ENCODE measurements around the gene FAM200B. TPM values are rescaled to one million over a fixed set of nuclear protein-coding genes. Genes with fewer than 3 reads are reported as not detected.

FAM200B gene
- total RNA-seq, 3 donors from 2014 or later (not counting 1 experiment from before 2014, with no cell fraction given) = 14.3 to 15.6 (median 14.5) TPM

DNA sequence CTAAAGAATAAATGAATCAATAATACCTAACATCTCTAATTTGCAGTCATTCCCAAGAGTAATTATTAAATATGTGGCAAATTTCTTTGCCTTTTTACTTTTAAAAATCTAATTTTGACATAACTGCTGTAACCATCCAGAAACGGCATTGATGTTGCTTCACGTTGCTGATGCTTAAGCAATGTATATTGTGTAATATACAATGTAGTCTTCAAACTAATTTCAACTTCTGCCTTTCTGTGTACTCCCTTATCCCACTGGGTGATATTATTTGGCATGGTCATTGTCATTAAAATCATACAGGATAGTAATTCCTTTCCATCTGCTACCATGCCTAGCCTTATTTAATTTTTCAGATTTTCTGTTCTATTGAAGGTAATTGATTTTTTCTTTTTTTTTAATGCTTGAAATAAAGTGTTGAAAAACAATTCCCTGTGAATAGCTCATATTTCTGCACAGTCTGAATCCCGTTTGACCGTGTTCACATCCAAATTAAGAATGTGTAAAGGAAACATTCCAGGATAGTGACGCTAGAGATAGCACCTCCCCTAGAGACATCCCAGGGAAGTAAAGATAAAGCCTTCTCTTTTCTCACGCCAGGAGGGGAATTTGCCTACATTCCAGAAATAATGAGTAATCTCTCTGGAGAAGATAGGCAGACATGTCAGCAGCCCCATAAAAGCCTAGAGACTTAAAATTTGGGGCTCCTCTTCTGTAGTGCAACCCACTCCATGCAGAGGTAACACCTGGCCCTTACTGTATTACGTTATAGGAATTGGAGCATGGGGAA lies 8.6 kb downstream of the FAM200B start:
- H3K36me3 ChIP-seq (ENCODE audit: control insufficient read depth, insufficient read depth, low read length) = peaks cover 24% of the 10 kb centered on the region
- TF ChIP-seq, protein P1, sequence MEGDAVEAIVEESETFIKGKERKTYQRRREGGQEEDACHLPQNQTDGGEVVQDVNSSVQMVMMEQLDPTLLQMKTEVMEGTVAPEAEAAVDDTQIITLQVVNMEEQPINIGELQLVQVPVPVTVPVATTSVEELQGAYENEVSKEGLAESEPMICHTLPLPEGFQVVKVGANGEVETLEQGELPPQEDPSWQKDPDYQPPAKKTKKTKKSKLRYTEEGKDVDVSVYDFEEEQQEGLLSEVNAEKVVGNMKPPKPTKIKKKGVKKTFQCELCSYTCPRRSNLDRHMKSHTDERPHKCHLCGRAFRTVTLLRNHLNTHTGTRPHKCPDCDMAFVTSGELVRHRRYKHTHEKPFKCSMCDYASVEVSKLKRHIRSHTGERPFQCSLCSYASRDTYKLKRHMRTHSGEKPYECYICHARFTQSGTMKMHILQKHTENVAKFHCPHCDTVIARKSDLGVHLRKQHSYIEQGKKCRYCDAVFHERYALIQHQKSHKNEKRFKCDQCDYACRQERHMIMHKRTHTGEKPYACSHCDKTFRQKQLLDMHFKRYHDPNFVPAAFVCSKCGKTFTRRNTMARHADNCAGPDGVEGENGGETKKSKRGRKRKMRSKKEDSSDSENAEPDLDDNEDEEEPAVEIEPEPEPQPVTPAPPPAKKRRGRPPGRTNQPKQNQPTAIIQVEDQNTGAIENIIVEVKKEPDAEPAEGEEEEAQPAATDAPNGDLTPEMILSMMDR (IDR thresholded peaks at IDR 0.05) = no peak
- peaks cover 2 to 3% of the 10 kb centered on the region in 2 donors for H3K4me1 Mint-ChIP-seq
- H3K27me3 Mint-ChIP-seq (ENCODE audit: low read depth in 2 of 2) = no peaks in the 10 kb centered on the region
- no peak overlapping the region for H3K27ac Mint-ChIP-seq
- no peaks in the 10 kb centered on the region for H3K27me3 ChIP-seq (ENCODE audit: control insufficient read depth, insufficient read depth, low read length)
- intact Hi-C loops (cut with micrococcal nuclease) = no loop called here
- 97% methylated on average over 3 of the region's 7 CpGs for WGBS (ENCODE audit: insufficient coverage)
- no peak overlapping the region for H3K4me3 ChIP-seq (ENCODE audit: low read length)
- no peak for DNase-seq
- peak in 1 of 3 donors; percentile 58 for ATAC-seq
- no peaks in the 10 kb centered on the region for H3K4me1 ChIP-seq (ENCODE audit: control insufficient read depth, insufficient read depth, low read length)
- H3K36me3 Mint-ChIP-seq = no peaks in the 10 kb centered on the region
- H3K9me3 Mint-ChIP-seq = no peaks in the 10 kb centered on the region
- H3K9me3 ChIP-seq (ENCODE audit: control insufficient read depth, insufficient read depth, low read length) = no peaks in the 10 kb centered on the region
- no peak overlapping the region for H3K27ac ChIP-seq (ENCODE audit: low read length)
- no peak overlapping the region for H3K4me3 Mint-ChIP-seq

DNA sequence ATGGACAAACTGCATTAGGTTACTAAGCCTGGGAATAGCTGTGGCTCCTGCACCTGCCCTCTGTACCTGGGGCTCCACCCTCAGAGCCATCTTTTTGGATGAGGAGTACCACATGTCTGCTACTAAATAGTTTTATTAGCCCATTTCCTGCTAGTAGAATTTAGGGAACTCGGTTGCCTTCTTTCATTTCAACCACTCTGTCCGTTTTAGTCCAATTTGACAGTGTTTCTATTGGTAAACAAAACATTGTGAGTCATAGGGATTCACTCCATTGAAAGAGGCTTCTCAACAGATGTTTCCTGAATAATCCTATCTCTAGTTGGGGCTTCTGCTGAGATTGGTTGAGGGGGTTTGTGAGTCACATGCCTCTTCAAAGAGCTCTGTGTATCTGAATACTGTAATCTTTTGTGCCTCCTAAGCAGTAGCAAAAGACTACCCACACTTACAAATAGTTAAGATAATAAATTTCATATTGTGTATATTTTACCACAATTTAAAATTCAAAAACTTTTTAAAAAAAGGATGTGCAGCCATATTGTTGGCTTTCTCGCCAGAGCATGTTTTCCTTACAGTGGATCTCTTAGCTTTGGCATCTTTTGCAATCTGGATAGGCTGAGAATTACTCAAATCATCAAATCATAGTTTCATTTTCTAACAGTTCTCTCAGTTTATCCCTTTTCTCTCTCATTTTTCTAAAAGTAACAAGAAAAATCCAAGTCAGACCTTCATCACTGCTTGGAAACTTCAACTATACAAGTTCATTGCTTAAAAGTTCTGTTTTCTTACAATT lies 9.9 kb downstream of the FAM200B start:
- intact Hi-C loops (cut with micrococcal nuclease) = no loop called here
- no peak for ATAC-seq
- Mint-ChIP-seq H3K4me3 (no peak overlapping the region), H3K36me3 (no peaks in the 10 kb centered on the region), H3K4me1 (no peaks in the 10 kb centered on the region), H3K9me3 (no peaks in the 10 kb centered on the region), H3K27ac (no peak overlapping the region), H3K27me3 (ENCODE audit: low read depth in 2 of 2) (no peaks in the 10 kb centered on the region)
- H3K4me1 ChIP-seq (ENCODE audit: control insufficient read depth, insufficient read depth, low read length) = no peaks in the 10 kb centered on the region
- no peaks in the 10 kb centered on the region for H3K9me3 ChIP-seq (ENCODE audit: control insufficient read depth, insufficient read depth, low read length)
- no peak for DNase-seq
- no peak overlapping the region for H3K4me3 ChIP-seq (ENCODE audit: low read length)
- WGBS (ENCODE audit: insufficient coverage) = 86% methylated on average over 3 of the region's 3 CpGs
- no peak overlapping the region for H3K27ac ChIP-seq (ENCODE audit: low read length)
- no peaks in the 10 kb centered on the region for H3K27me3 ChIP-seq (ENCODE audit: control insufficient read depth, insufficient read depth, low read length)
- H3K36me3 ChIP-seq (ENCODE audit: control insufficient read depth, insufficient read depth, low read length) = peaks cover 20% of the 10 kb centered on the region
- TF ChIP-seq, protein P1 (IDR thresholded peaks at IDR 0.05) = no peak

DNA sequence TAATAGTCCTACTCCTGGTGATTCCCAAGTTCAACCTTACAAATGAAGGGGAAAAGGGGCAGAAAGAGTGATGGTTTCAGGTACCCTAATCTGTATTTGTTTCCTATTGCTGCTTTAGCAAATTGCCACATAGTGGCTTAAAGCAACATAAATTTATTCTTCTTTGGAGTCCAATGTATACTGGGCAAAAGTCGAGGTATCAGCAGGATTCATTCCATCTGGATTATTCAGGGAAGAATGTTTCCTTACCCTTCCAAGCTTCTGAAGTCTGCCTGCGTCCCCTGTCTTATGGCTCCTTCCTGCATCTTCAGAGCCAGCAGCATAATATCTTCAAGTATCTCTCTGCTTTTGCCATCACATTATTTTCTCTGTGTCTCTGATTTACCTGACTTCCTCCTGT lies 11.0 kb downstream of the FAM200B start:
- WGBS (ENCODE audit: insufficient coverage) = 95% methylated on average over 2 of the region's 2 CpGs
- intact Hi-C loops (cut with micrococcal nuclease) = no loop called here
- peaks cover 0 to 4% of the 10 kb centered on the region in 2 donors for H3K4me1 Mint-ChIP-seq
- no peak for ATAC-seq
- H3K36me3 ChIP-seq (ENCODE audit: control insufficient read depth, insufficient read depth, low read length) = peaks cover 11% of the 10 kb centered on the region
- H3K4me3 ChIP-seq (ENCODE audit: low read length) = no peak overlapping the region
- peaks cover 0 to 4% of the 10 kb centered on the region in 2 donors for H3K27me3 Mint-ChIP-seq (ENCODE audit: low read depth in 2 of 2)
- no peaks in the 10 kb centered on the region for H3K9me3 Mint-ChIP-seq
- no peak overlapping the region for H3K27ac Mint-ChIP-seq
- H3K27me3 ChIP-seq (ENCODE audit: control insufficient read depth, insufficient read depth, low read length) = no peaks in the 10 kb centered on the region
- DNase-seq = no peak
- H3K9me3 ChIP-seq (ENCODE audit: control insufficient read depth, insufficient read depth, low read length) = no peaks in the 10 kb centered on the region
- no peak overlapping the region for H3K27ac ChIP-seq (ENCODE audit: low read length)
- no peaks in the 10 kb centered on the region for H3K36me3 Mint-ChIP-seq
- TF ChIP-seq, protein P1 (IDR thresholded peaks at IDR 0.05) = no peak
- H3K4me1 ChIP-seq (ENCODE audit: control insufficient read depth, insufficient read depth, low read length) = no peaks in the 10 kb centered on the region
- H3K4me3 Mint-ChIP-seq = no peak overlapping the region
